ENCODE measurements around the gene SCN3B.

DNA sequence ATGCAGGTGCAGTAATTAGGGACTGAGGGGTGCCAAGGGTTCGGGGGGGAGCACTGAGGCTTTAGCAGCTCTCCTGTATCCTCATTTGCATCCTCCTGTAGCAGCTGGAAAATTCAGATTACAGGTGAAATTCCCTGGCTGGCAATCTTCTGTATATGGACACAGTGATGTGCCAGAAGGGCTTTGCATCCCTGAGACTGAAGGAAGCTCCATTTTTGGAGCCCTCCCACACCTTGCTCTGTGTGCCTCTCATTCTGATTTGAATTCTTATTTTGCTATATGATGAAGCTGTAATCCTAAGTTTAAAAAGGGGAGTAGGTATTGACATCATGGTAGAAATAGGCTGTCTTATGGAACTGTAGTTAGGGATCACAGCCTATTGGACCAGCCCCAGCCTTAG is 46.6 kb downstream of the SCN3B start:
- TF ChIP-seq PBX3 (CRISPR knock-in tag; IDR thresholded peaks at IDR 0.05) (no peak), GLI4 (tag by site-specific recombination; IDR thresholded peaks at IDR 0.05) (no peak), TCF7L2 (IDR thresholded peaks at IDR 0.05; ENCODE audit: borderline replicate concordance, low read depth, low read length) (no peak), TSHZ1 (tag by site-specific recombination; IDR thresholded peaks at IDR 0.05; ENCODE audit: borderline replicate concordance) (no peak), ZNF629 (tag by site-specific recombination; IDR thresholded peaks at IDR 0.05) (no peak), ZNF837 (tag by site-specific recombination; IDR thresholded peaks at IDR 0.05) (no peak), ZNF138 (tag by site-specific recombination; IDR thresholded peaks at IDR 0.05; ENCODE audit: borderline replicate concordance) (no peak), ZNF785 (tag by site-specific recombination; IDR thresholded peaks at IDR 0.05) (no peak), ZBTB49 (tag by site-specific recombination; IDR thresholded peaks at IDR 0.05; ENCODE audit: low read depth) (no peak), ZNF768 (tag by site-specific recombination; IDR thresholded peaks at IDR 0.05) (no peak), ZNF132 (tag by site-specific recombination; IDR thresholded peaks at IDR 0.05; ENCODE audit: borderline replicate concordance) (no peak), ZNF501 (tag by site-specific recombination; IDR thresholded peaks at IDR 0.05) (no peak), ZNF701 (tag by site-specific recombination; IDR thresholded peaks at IDR 0.05) (no peak)
- TF ChIP-seq, protein P1, sequence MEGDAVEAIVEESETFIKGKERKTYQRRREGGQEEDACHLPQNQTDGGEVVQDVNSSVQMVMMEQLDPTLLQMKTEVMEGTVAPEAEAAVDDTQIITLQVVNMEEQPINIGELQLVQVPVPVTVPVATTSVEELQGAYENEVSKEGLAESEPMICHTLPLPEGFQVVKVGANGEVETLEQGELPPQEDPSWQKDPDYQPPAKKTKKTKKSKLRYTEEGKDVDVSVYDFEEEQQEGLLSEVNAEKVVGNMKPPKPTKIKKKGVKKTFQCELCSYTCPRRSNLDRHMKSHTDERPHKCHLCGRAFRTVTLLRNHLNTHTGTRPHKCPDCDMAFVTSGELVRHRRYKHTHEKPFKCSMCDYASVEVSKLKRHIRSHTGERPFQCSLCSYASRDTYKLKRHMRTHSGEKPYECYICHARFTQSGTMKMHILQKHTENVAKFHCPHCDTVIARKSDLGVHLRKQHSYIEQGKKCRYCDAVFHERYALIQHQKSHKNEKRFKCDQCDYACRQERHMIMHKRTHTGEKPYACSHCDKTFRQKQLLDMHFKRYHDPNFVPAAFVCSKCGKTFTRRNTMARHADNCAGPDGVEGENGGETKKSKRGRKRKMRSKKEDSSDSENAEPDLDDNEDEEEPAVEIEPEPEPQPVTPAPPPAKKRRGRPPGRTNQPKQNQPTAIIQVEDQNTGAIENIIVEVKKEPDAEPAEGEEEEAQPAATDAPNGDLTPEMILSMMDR (tag by site-specific recombination; IDR thresholded peaks at IDR 0.05), result no peak

Data from HEK293 (cell line).